HEK293 (cell line): Measurements from ENCODE around the gene LRRC8C.

ENCODE experiments used
- CTCF ChIA-PET: fragments of 350-600 bp; formaldehyde crosslinking; extraction: SDS; loops from one replicate; lab custom pipeline; 2021; ENCODE audit warnings: antibody characterized with exemption; lab: Yijun Ruan, JAX
- POLR2A ChIA-PET: fragments of 300-600 bp; formaldehyde crosslinking; extraction: SDS; loops from one replicate; lab custom pipeline; 2020; ENCODE audit warnings: antibody characterized with exemption, inconsistent platforms; lab: Yijun Ruan, JAX
- H3K27ac ChIP-seq: fragments of 200-500 bp; sonication (Bioruptor generic); 2 replicates; pipeline ENCODE4 v1.5.1; 2014; ENCODE audit warnings: low read depth, low read length, control low read depth, inconsistent platforms; ENCODE audit errors: extremely low read depth
- H3K36me3 ChIP-seq, 2 experiments: fragments of 200-500 bp in 1 of 2; sonication (Bioruptor generic) in 1 of 2; 1 replicate in 1 of 2; 2 replicates in 1 of 2; pipeline ENCODE4 v1.5.1; 2014 to 2017; ENCODE audit warnings: inconsistent platforms in 2 of 2, low read length in 2 of 2; ENCODE audit not compliant: control insufficient read depth in 2 of 2, insufficient read depth in 1 of 2
- H3K4me1 ChIP-seq: fragments of 200-500 bp; sonication (Bioruptor generic); 2 replicates; pipeline ENCODE4 v1.5.1; 2014; ENCODE audit warnings: mild to moderate bottlenecking, low read length, inconsistent platforms; ENCODE audit not compliant: control insufficient read depth, insufficient read depth
- H3K4me3 ChIP-seq: 2 replicates; pipeline ENCODE4 v1.5.1; 2011; ENCODE audit warnings: low read depth, mild to moderate bottlenecking, control low read depth, low read length, moderate library complexity
- H3K9me3 ChIP-seq: fragments of 200-500 bp; sonication (Bioruptor generic); 2 replicates; pipeline ENCODE4 v1.5.1; 2014; ENCODE audit warnings: low read depth, low read length, inconsistent platforms; ENCODE audit not compliant: control insufficient read depth, insufficient read depth
- FEZF1 ChIP-seq: fragments of 450-650 bp; formaldehyde crosslinking; IDR thresholded peaks from 2 replicates; pipeline ENCODE4 v1.5.1; 2016; ENCODE audit warnings: missing biosample characterization, missing genetic modification characterization
- HOXA7 ChIP-seq: sonication (generic); formaldehyde crosslinking; IDR thresholded peaks from 2 replicates; pipeline ENCODE4 v1.8.1; 2022; ENCODE audit warnings: missing genetic modification reagents, borderline replicate concordance
- OSR2 ChIP-seq: fragments of 450-650 bp; formaldehyde crosslinking; IDR thresholded peaks from 2 replicates; pipeline ENCODE4 v1.5.1; 2016; ENCODE audit warnings: missing biosample characterization, missing genetic modification characterization
- PRDM6 ChIP-seq: fragments of 450-650 bp; formaldehyde crosslinking; IDR thresholded peaks from 2 replicates; pipeline ENCODE4 v1.5.1; 2017; ENCODE audit warnings: missing biosample characterization, missing genetic modification characterization
- RBAK ChIP-seq: fragments of 450-650 bp; formaldehyde crosslinking; IDR thresholded peaks from 2 replicates; pipeline ENCODE4 v1.5.1; 2016; ENCODE audit warnings: missing biosample characterization, missing genetic modification characterization
- ZNF174 ChIP-seq: fragments of 450-650 bp; formaldehyde crosslinking; IDR thresholded peaks from 2 replicates; pipeline ENCODE4 v1.5.0; 2017; ENCODE audit warnings: missing biosample characterization, mild to moderate bottlenecking, missing genetic modification characterization
- ZNF501 ChIP-seq: fragments of 450-650 bp; formaldehyde crosslinking; IDR thresholded peaks from 2 replicates; pipeline ENCODE4 v1.5.1; 2016; ENCODE audit warnings: missing biosample characterization, missing genetic modification characterization
- ZNF707 ChIP-seq: fragments of 450-650 bp; formaldehyde crosslinking; IDR thresholded peaks from 2 replicates; pipeline ENCODE4 v1.5.1; 2016; ENCODE audit warnings: missing biosample characterization, missing genetic modification characterization
- ZSCAN4 ChIP-seq: fragments of 450-650 bp; formaldehyde crosslinking; IDR thresholded peaks from 2 replicates; pipeline ENCODE4 v1.5.1; 2017; ENCODE audit warnings: missing biosample characterization, missing genetic modification characterization
- ZSCAN5A ChIP-seq: fragments of 450-650 bp; formaldehyde crosslinking; IDR thresholded peaks from 2 replicates; pipeline ENCODE4 v1.5.1; 2016; ENCODE audit warnings: missing biosample characterization, missing genetic modification characterization

The LRRC8C gene

GRCh38 chr1:89690595-89690994 is 57.7 kb downstream of the LRRC8C start (continued):
- no peak for TF ChIP-seq ZSCAN4 (tag by site-specific recombination)

- Histone ChIP-seq H3K36me3 (no peaks in the 10 kb centered on the region), H3K4me1 (peaks cover 9% of the 10 kb centered on the region; the same call in 1 of the 2 replicates), H3K27ac (no peak overlapping the region), H3K9me3 (no peaks in the 10 kb centered on the region), H3K4me3 (no peak overlapping the region)
- TF ChIP-seq RBAK (tag by site-specific recombination) (no peak), FEZF1 (tag by site-specific recombination) (0 out of 2 replicates have a peak, but pooled peaks have one; percentile 47)
- ChIA-PET CTCF (interaction anchor here (1.0 kb wide), 1 partner anchor 708 kb away, joined by 3 read pairs; no protein-coding TSS in a partner anchor), POLR2A (no interaction called here)
These were observed 59.9 kb downstream of the LRRC8C start for GRCh38 chr1:89692601-89693521.

- Histone ChIP-seq H3K4me1 (peaks cover 9% of the 10 kb centered on the region; the same call in 1 of the 2 replicates), H3K36me3 (no peaks in the 10 kb centered on the region), H3K4me3 (no peak overlapping the region), H3K9me3 (no peaks in the 10 kb centered on the region), H3K27ac (no peak overlapping the region)
- POLR2A ChIA-PET: no interaction called here
- CTCF ChIA-PET: interaction anchor here (0.6 to 1.1 kb wide), 2 partner anchors 67 to 638 kb away, joined by 3 read pairs; no protein-coding TSS in a partner anchor
- TF ChIP-seq HOXA7 (CRISPR knock-in tag) (no peak), ZNF174 (tag by site-specific recombination) (no peak), ZSCAN5A (tag by site-specific recombination) (no peak)
These were observed 62.9 kb downstream of the LRRC8C start for GRCh38 chr1:89695847-89696246.

- Histone ChIP-seq H3K4me3 (no peak overlapping the region), H3K4me1 (peaks cover 6% of the 10 kb centered on the region; the same call in 1 of the 2 replicates), H3K27ac (no peak overlapping the region), H3K36me3 (no peaks in the 10 kb centered on the region), H3K9me3 (no peaks in the 10 kb centered on the region)
- ChIA-PET POLR2A (interaction anchor here (0.5 kb wide), 1 partner anchor 40 kb away, joined by 3 read pairs; no protein-coding TSS in a partner anchor), CTCF (interaction anchor here (0.6 to 0.9 kb wide), 2 partner anchors 67 to 215 kb away, joined by 3 to 4 read pairs; no protein-coding TSS in a partner anchor)
- TF ChIP-seq ZNF707 (tag by site-specific recombination): no peak
- 0 out of 2 replicates have a peak, but pooled peaks have one; percentile 16 for TF ChIP-seq PRDM6
These were observed 64.5 kb downstream of the LRRC8C start for GRCh38 chr1:89697383-89697782.

- H3K4me3 ChIP-seq: no peak overlapping the region
- H3K9me3 ChIP-seq: no peaks in the 10 kb centered on the region
- H3K36me3 ChIP-seq: no peaks in the 10 kb centered on the region
- H3K4me1 ChIP-seq: peaks cover 3% of the 10 kb centered on the region; the same call in 1 of the 2 replicates
- ChIA-PET POLR2A (no interaction called here), CTCF (interaction anchor here (0.7 to 0.9 kb wide), 2 partner anchors 23 to 66 kb away, joined by 3 read pairs; no protein-coding TSS in a partner anchor)
- H3K27ac ChIP-seq: no peak overlapping the region
- no peak for TF ChIP-seq ZNF501 (tag by site-specific recombination)
- peak; percentile 19; the same call in 1 of the 2 replicates for TF ChIP-seq OSR2 (tag by site-specific recombination)
These were observed 65.2 kb downstream of the LRRC8C start for GRCh38 chr1:89698020-89698560.
